ENCODE results near the gene ZMYND8.

ZMYND8 gene

GRCh38 chr20:47223896-47224295 lies 132.6 kb downstream of the ZMYND8 start:
- H3K27ac ChIP-seq = no peak overlapping the region
- TF ChIP-seq ZFX (IDR thresholded peaks at IDR 0.05) = no peak
- TF ChIP-seq, protein P1, sequence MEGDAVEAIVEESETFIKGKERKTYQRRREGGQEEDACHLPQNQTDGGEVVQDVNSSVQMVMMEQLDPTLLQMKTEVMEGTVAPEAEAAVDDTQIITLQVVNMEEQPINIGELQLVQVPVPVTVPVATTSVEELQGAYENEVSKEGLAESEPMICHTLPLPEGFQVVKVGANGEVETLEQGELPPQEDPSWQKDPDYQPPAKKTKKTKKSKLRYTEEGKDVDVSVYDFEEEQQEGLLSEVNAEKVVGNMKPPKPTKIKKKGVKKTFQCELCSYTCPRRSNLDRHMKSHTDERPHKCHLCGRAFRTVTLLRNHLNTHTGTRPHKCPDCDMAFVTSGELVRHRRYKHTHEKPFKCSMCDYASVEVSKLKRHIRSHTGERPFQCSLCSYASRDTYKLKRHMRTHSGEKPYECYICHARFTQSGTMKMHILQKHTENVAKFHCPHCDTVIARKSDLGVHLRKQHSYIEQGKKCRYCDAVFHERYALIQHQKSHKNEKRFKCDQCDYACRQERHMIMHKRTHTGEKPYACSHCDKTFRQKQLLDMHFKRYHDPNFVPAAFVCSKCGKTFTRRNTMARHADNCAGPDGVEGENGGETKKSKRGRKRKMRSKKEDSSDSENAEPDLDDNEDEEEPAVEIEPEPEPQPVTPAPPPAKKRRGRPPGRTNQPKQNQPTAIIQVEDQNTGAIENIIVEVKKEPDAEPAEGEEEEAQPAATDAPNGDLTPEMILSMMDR (conservative IDR thresholded peaks at IDR 0.05) = no peak

DNA sequence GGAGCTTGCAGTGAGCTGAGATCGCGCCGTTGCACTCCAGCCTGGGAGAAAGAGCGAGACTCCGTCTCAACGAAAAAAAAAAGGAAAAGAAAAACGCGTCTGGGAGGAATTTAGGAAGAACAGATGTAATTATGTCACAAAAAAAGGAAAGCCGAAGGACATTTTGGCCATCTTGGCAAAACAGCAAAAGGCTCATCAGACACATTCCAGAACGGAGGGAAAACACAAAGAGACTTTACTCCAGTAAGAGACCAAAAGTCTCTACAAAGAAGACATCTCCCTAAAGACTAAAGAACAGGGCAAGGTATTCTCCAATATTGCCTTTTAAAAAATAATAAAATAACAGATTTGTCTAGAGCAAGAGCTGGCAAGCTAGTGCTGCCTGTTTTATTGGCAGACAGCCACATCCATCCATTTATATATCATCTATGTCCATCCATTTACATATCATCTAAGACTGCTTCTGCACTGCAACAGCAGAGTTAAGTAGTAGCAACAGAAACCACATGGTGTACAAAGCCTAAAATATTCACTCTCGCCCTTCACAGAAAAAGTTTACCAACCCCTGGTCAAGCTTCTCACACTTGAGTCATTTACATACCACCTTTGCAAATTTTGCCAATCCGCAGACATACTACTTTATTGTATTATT lies 133.9 kb downstream of the ZMYND8 start:
- TF ChIP-seq, protein P1 (conservative IDR thresholded peaks at IDR 0.05) = no peak
- no peak for TF ChIP-seq ZFX (IDR thresholded peaks at IDR 0.05)
- no peak overlapping the region for H3K27ac ChIP-seq

GRCh38 chr20:47221036-47221625 lies 135.4 kb downstream of the ZMYND8 start:
- H3K27ac ChIP-seq = no peak overlapping the region
- TF ChIP-seq ZFX (IDR thresholded peaks at IDR 0.05) = no peak
- TF ChIP-seq, protein P1 (conservative IDR thresholded peaks at IDR 0.05) = no peak

DNA sequence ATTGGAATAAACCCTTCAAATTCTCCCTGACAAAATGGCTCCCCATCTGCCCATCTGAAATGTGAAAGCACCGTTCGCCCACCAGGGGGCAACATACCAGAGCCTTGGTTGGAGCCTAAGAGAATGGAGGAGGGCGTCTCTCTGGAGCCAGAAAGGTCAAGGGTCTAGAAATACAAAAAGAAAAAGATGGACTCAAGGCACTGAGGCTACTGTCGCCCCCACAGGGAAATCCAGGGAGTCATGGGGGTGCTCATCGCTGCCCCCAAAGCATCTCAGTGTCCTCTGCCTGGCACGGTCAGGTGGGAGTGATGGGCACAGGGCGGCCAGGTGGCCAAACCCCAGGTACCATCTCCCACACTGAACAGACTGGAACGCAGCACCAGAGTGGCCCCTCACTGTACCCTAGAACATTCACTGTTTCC lies 136.3 kb downstream of the ZMYND8 start:
- TF ChIP-seq, protein P1 (conservative IDR thresholded peaks at IDR 0.05) = peak; percentile 83
- TF ChIP-seq ZFX (IDR thresholded peaks at IDR 0.05) = no peak
- no peak overlapping the region for H3K27ac ChIP-seq

GRCh38 chr20:47217482-47218446 lies 138.7 kb downstream of the ZMYND8 start:
- no peak for TF ChIP-seq ZFX (IDR thresholded peaks at IDR 0.05)
- TF ChIP-seq, protein P1 (conservative IDR thresholded peaks at IDR 0.05) = no peak
- H3K27ac ChIP-seq = no peak overlapping the region

- no peak overlapping the region for H3K27ac ChIP-seq
- TF ChIP-seq, protein P1 (conservative IDR thresholded peaks at IDR 0.05) = no peak
- no peak for TF ChIP-seq ZFX (IDR thresholded peaks at IDR 0.05)
Measured at GRCh38 chr20:47216819-47217410, 139.6 kb downstream of the ZMYND8 start.
